ENCODE data around the gene WDPCP. TPM values are rescaled to one million over a fixed set of nuclear protein-coding genes. Genes with fewer than 3 reads are reported as not detected.
"Not testable (repeated sequence)": the region's sequence is repeated elsewhere in the genome, so short reads cannot be mapped to it uniquely, and the experiment has no call there.

Gene WDPCP
- polyA plus RNA-seq, 12 donors: 6.2 to 12.8 (median 9.5) TPM; not detected in 1

GRCh38 chr2:63121055-63121834 lies 467.0 kb downstream of the WDPCP start:
- DNase-seq: no peak

GRCh38 chr2:63118821-63119220 lies 469.5 kb downstream of the WDPCP start:
- no peak for DNase-seq

GRCh38 chr2:63104482-63104881 lies 483.8 kb downstream of the WDPCP start:
- DNase-seq: no peak

GRCh38 chr2:63101954-63102353 lies 486.3 kb downstream of the WDPCP start:
- DNase-seq: no peak

GRCh38 chr2:63099032-63099431 lies 489.2 kb downstream of the WDPCP start:
- no peak for DNase-seq

- DNase-seq: no peak
Observed at GRCh38 chr2:63096491-63096890, 491.8 kb downstream of the WDPCP start.

GRCh38 chr2:63093502-63093901 lies 494.8 kb downstream of the WDPCP start:
- DNase-seq: no peak

GRCh38 chr2:63092857-63093256 lies 495.4 kb downstream of the WDPCP start:
- DNase-seq: no peak

GRCh38 chr2:63092401-63092800 lies 495.9 kb downstream of the WDPCP start:
- DNase-seq: no peak

- no peak for DNase-seq
Observed at GRCh38 chr2:63086687-63087086, 501.6 kb downstream of the WDPCP start.

GRCh38 chr2:63081404-63081803 lies 506.9 kb downstream of the WDPCP start:
- no peak for DNase-seq

- no peak for DNase-seq
Observed at GRCh38 chr2:63078852-63079606, 509.2 kb downstream of the WDPCP start.

GRCh38 chr2:63074399-63074798 lies 513.9 kb downstream of the WDPCP start:
- not testable (repeated sequence) for DNase-seq

- DNase-seq: no peak
Observed at GRCh38 chr2:63073994-63074393, 514.3 kb downstream of the WDPCP start.

- DNase-seq: no peak
Observed at GRCh38 chr2:63071664-63072063, 516.6 kb downstream of the WDPCP start.

Other genes with a start within 250 kb of the WDPCP start
- gene MDH1, start 486 bp upstream of the WDPCP start, polyA plus RNA-seq (ENCODE audit: insufficient read length in 12 of 12): 100 to 1,000 TPM in 11 of 12 donors, not detected in 1; 152 to 428 (median 369) TPM